CD4-positive, alpha-beta T cell (primary cell): Measurements from ENCODE around the gene TLL1. TPM values are rescaled to one million over a fixed set of nuclear protein-coding genes. Genes with fewer than 3 reads are reported as not detected.
A peak's percentile ranks its signal among the peaks of the same experiment; 100 is the strongest.

Experiments
- ATAC-seq: fragments of 200-7000 bp; cut with Tn5 transposase; one replicate; pipeline ENCODE4 v1.10.0; 2022; ENCODE audit warnings: mild to moderate bottlenecking; ENCODE audit not compliant: poor library complexity
- CTCF ChIA-PET: fragments of 350-600 bp; sonication (Branson Sonifier 250); formaldehyde crosslinking; loops from one replicate; lab custom pipeline; 2021; ENCODE audit warnings: antibody characterized with exemption, inconsistent platforms; lab: Charles Lee
- POLR2A ChIA-PET: fragments of 350-600 bp; sonication (Branson Sonifier 250); formaldehyde crosslinking; loops from one replicate; lab custom pipeline; 2021; ENCODE audit warnings: antibody characterized with exemption, inconsistent platforms; lab: Charles Lee
- DNase-seq, 14 experiments: peaks; one replicate each; pipeline ENCODE4 v3.0.0-alpha.2; 2013 to 2020; ENCODE audit warnings: mixed read lengths in 2 of 14
- H3K27ac ChIP-seq, 2 donors: one replicate each; pipeline versions ENCODE4 v1.5.1 to v1.7.0; 2013; ENCODE audit warnings: low read length in 2 of 2, low read depth in 1 of 2, mild to moderate bottlenecking in 1 of 2
- H3K27me3 ChIP-seq, 2 experiments: 1 replicate in 1 of 2; 2 replicates in 1 of 2; pipeline versions ENCODE4 v1.6.1 to v1.7.0; 2013; ENCODE audit warnings: low read length in 2 of 2, control low read depth in 1 of 2, mild to moderate bottlenecking in 1 of 2, moderate library complexity in 1 of 2; ENCODE audit not compliant: insufficient read depth in 2 of 2, control insufficient read depth in 1 of 2
- H3K36me3 ChIP-seq: one replicate; pipeline ENCODE4 v1.6.1; 2013; ENCODE audit warnings: low read length, control low read depth; ENCODE audit not compliant: insufficient read depth
- H3K4me1 ChIP-seq: one replicate; pipeline ENCODE4 v1.6.1; 2013; ENCODE audit warnings: low read length, control low read depth; ENCODE audit not compliant: insufficient read depth
- H3K4me3 ChIP-seq: one replicate; pipeline ENCODE4 v1.5.1; 2013; ENCODE audit warnings: mild to moderate bottlenecking, low read length, moderate library complexity
- H3K9me3 ChIP-seq, 2 experiments: 1 replicate in 1 of 2; 2 replicates in 1 of 2; pipeline versions ENCODE4 v1.6.1 to v1.7.0; 2013; ENCODE audit warnings: low read length in 2 of 2, mild to moderate bottlenecking in 2 of 2, control low read depth in 1 of 2, moderate library complexity in 1 of 2; ENCODE audit not compliant: control insufficient read depth in 1 of 2, insufficient read depth in 1 of 2
- H3K27ac Mint-ChIP-seq: one replicate; pipeline ENCODE4 v1.8.0; 2020; ENCODE audit warnings: mixed read lengths
- H3K27me3 Mint-ChIP-seq: one replicate; pipeline ENCODE4 v1.8.0; 2021; ENCODE audit warnings: mixed read lengths
- H3K36me3 Mint-ChIP-seq: one replicate; pipeline ENCODE4 v1.8.0; 2021; ENCODE audit warnings: low read depth, mixed read lengths
- H3K4me1 Mint-ChIP-seq: one replicate; pipeline ENCODE4 v1.8.0; 2021; ENCODE audit warnings: low read depth, mixed read lengths
- H3K4me3 Mint-ChIP-seq: one replicate; pipeline ENCODE4 v1.8.0; 2020; ENCODE audit warnings: mild to moderate bottlenecking, mixed read lengths
- H3K9me3 Mint-ChIP-seq: one replicate; pipeline ENCODE4 v1.8.0; 2020; ENCODE audit warnings: mixed read lengths
- CTCF ChIP-seq: fragments of 200-600 bp; IDR thresholded peaks from one replicate; pipeline ENCODE4 v1.8.0; 2022; ENCODE audit warnings: antibody characterized with exemption, mild to moderate bottlenecking
- intact Hi-C, 2 experiments: fragments of 100-400 bp; cut with DNase I in 1 of 2; cut with micrococcal nuclease in 1 of 2; formaldehyde crosslinking; loops; one replicate each; pipeline versions ENCODE4 v1.15.1 to v1.9.0; 2023 to 2025; cut with DNase I, micrococcal nuclease
- total RNA-seq, 174 experiments: library from RNA in 2 of 174; stranded (reverse) in 2 of 174; gene quantifications; one replicate each; pipeline ENCODE4 v1.2.3 and lab custom pipeline; 2021 to 2026

TLL1 gene
- total RNA-seq, 2 experiments from 2014 or later: not detected

GRCh38 chr4:166143227-166143626 lies 270.2 kb downstream of the TLL1 start:
- Histone ChIP-seq H3K4me1 (no peaks in the 10 kb centered on the region), H3K27ac (no peak overlapping the region), H3K36me3 (no peaks in the 10 kb centered on the region), H3K4me3 (no peak overlapping the region), H3K9me3 (no peaks in the 10 kb centered on the region), H3K27me3 (no peaks in the 10 kb centered on the region)
- POLR2A ChIA-PET: no interaction called here
- no peaks in the 10 kb centered on the region for H3K36me3 Mint-ChIP-seq
- CTCF ChIA-PET: no interaction called here
- intact Hi-C loops: no loop called here
- TF ChIP-seq CTCF: no peak
- H3K27ac Mint-ChIP-seq: no peak overlapping the region
- H3K27me3 Mint-ChIP-seq: no peaks in the 10 kb centered on the region
- no peaks in the 10 kb centered on the region for H3K4me1 Mint-ChIP-seq
- no peak overlapping the region for H3K4me3 Mint-ChIP-seq
- DNase-seq (peak in 3 of 14 experiments; percentile 3 to 45 (median 44)), ATAC-seq (no peak)
- H3K9me3 Mint-ChIP-seq: no peaks in the 10 kb centered on the region

DNA sequence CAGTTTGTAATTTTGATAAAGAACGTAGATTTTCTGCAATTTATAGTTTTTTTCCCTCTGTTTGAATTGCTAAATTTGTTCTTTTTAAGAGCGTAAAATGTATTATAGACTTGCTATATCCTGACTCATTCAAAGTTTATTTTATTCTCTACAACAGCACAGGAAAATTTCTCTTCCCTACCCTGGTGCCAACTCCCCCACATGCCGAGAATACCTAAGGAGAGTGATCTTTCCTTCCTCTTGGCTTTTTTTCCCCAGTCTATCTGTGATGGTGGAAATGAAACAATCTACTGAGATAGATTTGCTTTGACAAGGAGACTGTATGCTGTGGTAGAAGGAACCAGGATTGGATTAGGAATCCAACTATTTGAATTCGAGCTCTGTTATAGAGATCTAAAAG lies 271.6 kb downstream of the TLL1 start:
- Mint-ChIP-seq H3K4me3 (no peak overlapping the region), H3K36me3 (no peaks in the 10 kb centered on the region), H3K4me1 (no peaks in the 10 kb centered on the region), H3K27ac (no peak overlapping the region), H3K27me3 (no peaks in the 10 kb centered on the region), H3K9me3 (no peaks in the 10 kb centered on the region)
- CTCF ChIA-PET: no interaction called here
- H3K27ac ChIP-seq: no peak overlapping the region
- POLR2A ChIA-PET: no interaction called here
- H3K36me3 ChIP-seq: no peaks in the 10 kb centered on the region
- intact Hi-C loops: no loop called here
- DNase-seq: no peak
- H3K9me3 ChIP-seq: no peaks in the 10 kb centered on the region
- no peaks in the 10 kb centered on the region for H3K4me1 ChIP-seq
- no peak for TF ChIP-seq CTCF
- no peak overlapping the region for H3K4me3 ChIP-seq
- ATAC-seq: no peak
- no peaks in the 10 kb centered on the region for H3K27me3 ChIP-seq

DNA sequence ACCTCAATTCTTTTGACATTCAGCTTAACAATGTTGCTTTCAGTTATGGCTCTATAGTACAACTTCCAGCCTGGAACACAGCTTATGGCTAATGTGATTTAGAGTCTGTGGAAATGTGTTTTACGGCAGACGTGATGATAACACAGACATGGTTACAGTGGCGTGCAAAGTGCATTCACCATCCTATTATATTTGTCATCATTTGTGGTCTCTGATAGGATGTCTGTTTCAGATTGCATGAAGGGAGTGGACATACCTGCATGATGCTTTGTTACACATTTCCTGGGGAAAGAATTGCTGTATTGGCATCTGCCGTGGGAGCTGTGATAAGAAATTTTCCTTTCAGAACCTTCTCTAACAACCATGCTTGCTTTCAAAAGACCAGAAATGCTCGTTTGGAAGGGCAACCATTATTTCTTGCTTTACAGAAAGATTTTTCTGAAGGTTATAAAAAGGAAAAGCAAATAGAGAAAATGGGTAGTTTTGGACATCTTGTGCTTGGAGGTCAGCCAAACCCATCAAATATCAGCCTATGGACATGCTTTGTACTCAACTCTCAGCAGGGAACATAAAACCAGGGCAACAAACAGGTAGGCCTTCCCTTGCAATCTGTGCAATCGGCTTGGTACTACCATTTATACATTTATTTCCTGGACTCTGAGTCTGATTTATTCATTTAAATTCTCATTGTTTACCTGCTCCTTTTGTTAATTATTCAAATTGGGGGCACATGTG lies 273.9 kb downstream of the TLL1 start:
- no peak for ATAC-seq
- no peak overlapping the region for H3K27ac ChIP-seq
- intact Hi-C loops: no loop called here
- H3K4me1 ChIP-seq: no peaks in the 10 kb centered on the region
- H3K4me1 Mint-ChIP-seq: no peaks in the 10 kb centered on the region
- no peaks in the 10 kb centered on the region for H3K9me3 Mint-ChIP-seq
- ChIA-PET CTCF (no interaction called here), POLR2A (no interaction called here)
- H3K27me3 ChIP-seq: no peaks in the 10 kb centered on the region
- no peak overlapping the region for H3K4me3 Mint-ChIP-seq
- H3K27me3 Mint-ChIP-seq: no peaks in the 10 kb centered on the region
- H3K36me3 ChIP-seq: no peaks in the 10 kb centered on the region
- no peak overlapping the region for H3K4me3 ChIP-seq
- no peaks in the 10 kb centered on the region for H3K36me3 Mint-ChIP-seq
- H3K27ac Mint-ChIP-seq: no peak overlapping the region
- no peaks in the 10 kb centered on the region for H3K9me3 ChIP-seq
- DNase-seq: no peak
- TF ChIP-seq CTCF: no peak
